Renal pelvis (tissue), 12 donors: Measurements from ENCODE around the gene RRP15. TPM values are rescaled to one million over a fixed set of nuclear protein-coding genes. Genes with fewer than 3 reads are reported as not detected.
A peak's percentile ranks its signal among the peaks of the same experiment; 100 is the strongest.

Source experiments
- DNase-seq: peaks from one replicate; pipeline ENCODE4 v3.0.0-alpha.2; 2013
- long read RNA-seq, 16 experiments: transcript quantifications; one replicate each; lab custom pipeline, GENCODE V29; 2026
- polyA plus RNA-seq, 3 donors: library from polyadenylated mRNA; unstranded; fragments of 120-200 nt; gene quantifications; one replicate each; pipeline ENCODE4 v1.2.1, GENCODE V29; 2013; ENCODE audit not compliant: insufficient read length in 3 of 3

RRP15 gene
- 10 to 100 TPM; 21.9 to 26.2 (median 22.4) TPM for polyA plus RNA-seq
- long read RNA-seq, donor 1, full-length matches to known transcripts = 14 of 20 reads
- long read RNA-seq, donor 1, partial matches to known transcripts = 6 of 20 reads
- long read RNA-seq, donor 1, other reads (novel, unspliced or antisense) = 0 of 20 reads
- long read RNA-seq, donor 2, full-length matches to known transcripts = 14 of 27 reads
- long read RNA-seq, donor 2, partial matches to known transcripts = 13 of 27 reads
- long read RNA-seq, donor 2, other reads (novel, unspliced or antisense) = 0 of 27 reads
- long read RNA-seq, donor 3, full-length matches to known transcripts = 13 of 13 reads
- long read RNA-seq, donor 3, partial matches to known transcripts = 0 of 13 reads
- long read RNA-seq, donor 3, other reads (novel, unspliced or antisense) = 0 of 13 reads
- long read RNA-seq, donor 4, full-length matches to known transcripts = 8 of 19 reads
- long read RNA-seq, donor 4, partial matches to known transcripts = 11 of 19 reads
- long read RNA-seq, donor 4, other reads (novel, unspliced or antisense) = 0 of 19 reads
- long read RNA-seq, donor 5, transcript RRP15-202 (2 exons, 492 nt) = major isoform, 7 of 7 reads
- long read RNA-seq, donor 5, partial matches to known transcripts = 0 of 7 reads
- long read RNA-seq, donor 5, other reads (novel, unspliced or antisense) = 0 of 7 reads
- long read RNA-seq, donor 6, full-length matches to known transcripts = 17 of 32 reads
- long read RNA-seq, donor 6, partial matches to known transcripts = 15 of 32 reads
- long read RNA-seq, donor 6, other reads (novel, unspliced or antisense) = 0 of 32 reads
- long read RNA-seq, donor 7, full-length matches to known transcripts = 21 of 27 reads
- long read RNA-seq, donor 7, partial matches to known transcripts = 6 of 27 reads
- long read RNA-seq, donor 7, other reads (novel, unspliced or antisense) = 0 of 27 reads
- long read RNA-seq, donor 8, full-length matches to known transcripts = 4 of 4 reads
- long read RNA-seq, donor 8, partial matches to known transcripts = 0 of 4 reads
- long read RNA-seq, donor 8, other reads (novel, unspliced or antisense) = 0 of 4 reads
- long read RNA-seq, donor 9, full-length matches to known transcripts = 18 of 25 reads
- long read RNA-seq, donor 9, partial matches to known transcripts = 7 of 25 reads
- long read RNA-seq, donor 9, other reads (novel, unspliced or antisense) = 0 of 25 reads
- long read RNA-seq, donor 10, full-length matches to known transcripts = 19 of 25 reads
- long read RNA-seq, donor 10, partial matches to known transcripts = 6 of 25 reads
- long read RNA-seq, donor 10, other reads (novel, unspliced or antisense) = 0 of 25 reads
- long read RNA-seq, donor 11, full-length matches to known transcripts = 11 of 16 reads
- long read RNA-seq, donor 11, partial matches to known transcripts = 5 of 16 reads
- long read RNA-seq, donor 11, other reads (novel, unspliced or antisense) = 0 of 16 reads
- long read RNA-seq, donor 12, full-length matches to known transcripts = 22 of 36 reads
- long read RNA-seq, donor 12, partial matches to known transcripts = 14 of 36 reads
- long read RNA-seq, donor 12, other reads (novel, unspliced or antisense) = 0 of 36 reads
- long read RNA-seq, donor 13, full-length matches to known transcripts = 9 of 9 reads
- long read RNA-seq, donor 13, partial matches to known transcripts = 0 of 9 reads
- long read RNA-seq, donor 13, other reads (novel, unspliced or antisense) = 0 of 9 reads
- long read RNA-seq, donor 14 = 0 reads
- long read RNA-seq, donor 15, full-length matches to known transcripts = 13 of 29 reads
- long read RNA-seq, donor 15, partial matches to known transcripts = 16 of 29 reads
- long read RNA-seq, donor 15, other reads (novel, unspliced or antisense) = 0 of 29 reads
- long read RNA-seq, donor 16, full-length matches to known transcripts = 19 of 27 reads
- long read RNA-seq, donor 16, partial matches to known transcripts = 8 of 27 reads
- long read RNA-seq, donor 16, other reads (novel, unspliced or antisense) = 0 of 27 reads

GRCh38 chr1:218284917-218285635 is at the start of gene RRP15:
RRP15 (plus strand) TSS chr1:218285293; CDS start chr1:218285317, 24 bp downstream.
- peak; percentile 90 for DNase-seq

DNA sequence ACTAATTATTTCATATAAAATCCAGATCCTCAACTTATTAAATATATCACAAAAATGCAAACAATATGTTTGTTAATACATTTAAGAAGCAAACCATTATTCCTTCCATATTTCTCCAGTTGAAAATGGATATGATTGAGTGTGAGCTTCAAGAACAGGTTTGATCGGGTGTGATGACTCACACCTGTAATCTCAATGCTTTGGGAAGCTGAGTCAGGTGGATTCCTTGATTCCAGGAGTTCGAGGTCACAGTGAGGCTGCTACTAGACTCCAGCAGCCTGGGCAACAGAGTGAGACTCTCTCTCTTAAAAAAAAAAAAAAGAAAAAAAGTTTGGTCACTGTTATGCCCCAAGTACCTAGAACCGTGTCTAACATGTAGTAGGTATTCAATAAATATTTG is 42.9 kb upstream of the RRP15 start:
- DNase-seq = no peak

DNA sequence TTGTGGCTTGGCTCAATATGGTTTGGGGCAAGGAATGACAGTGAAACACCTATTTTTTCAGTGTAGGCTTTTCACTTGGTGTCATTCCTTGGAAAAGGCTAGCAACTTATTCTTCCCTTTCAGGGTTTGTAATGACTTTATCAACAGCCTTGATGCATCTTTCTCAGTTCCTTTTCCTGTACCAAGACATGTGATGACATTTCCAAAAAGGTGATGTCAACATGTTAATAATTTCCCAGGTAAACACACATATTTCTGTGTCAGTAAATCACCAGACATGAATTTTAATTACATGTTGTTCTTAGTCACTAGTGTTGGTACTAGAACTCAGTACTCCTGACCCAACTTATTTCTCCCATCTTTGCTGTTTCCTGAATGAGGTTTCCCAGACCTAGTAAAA is 37.8 kb upstream of the RRP15 start:
- no peak for DNase-seq

DNA sequence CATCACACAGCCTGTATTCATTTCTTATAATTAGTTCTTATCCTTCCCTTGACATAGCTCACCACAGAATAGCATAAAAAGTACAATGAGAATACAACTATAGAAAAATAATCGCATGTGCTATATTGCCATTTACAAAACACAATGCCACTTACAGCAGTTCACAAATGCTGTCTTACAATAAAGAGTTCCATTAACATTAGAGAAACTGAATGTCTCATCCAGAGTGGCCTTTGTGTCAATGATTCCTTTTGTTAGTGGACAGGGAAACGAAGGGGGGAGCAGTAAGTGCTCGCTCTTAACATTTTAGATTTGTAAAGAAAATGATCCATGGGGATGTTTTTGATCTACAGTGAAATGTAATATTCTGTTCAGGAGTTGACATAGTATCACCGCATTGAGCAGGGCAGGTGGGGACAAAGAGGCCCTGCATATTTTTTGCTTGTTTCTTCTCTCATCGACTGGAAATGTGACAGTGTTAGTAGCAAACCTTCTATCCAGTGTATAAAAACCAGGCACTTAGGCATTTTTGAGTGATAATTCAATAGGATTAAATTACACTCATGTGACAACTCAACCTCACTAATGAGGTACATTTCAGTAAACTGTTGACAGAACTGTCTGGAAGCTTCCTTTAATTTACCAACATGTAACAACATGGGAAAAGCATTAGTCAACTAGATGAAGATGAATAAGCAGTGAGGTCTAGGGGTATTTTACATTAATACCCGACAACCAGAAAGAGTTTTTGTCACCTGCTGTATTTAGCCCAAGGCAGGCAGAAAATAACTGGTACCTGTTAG is 35.6 kb upstream of the RRP15 start:
- DNase-seq = no peak

GRCh38 chr1:218250492-218250891 is 34.6 kb upstream of the RRP15 start:
- DNase-seq = no peak

GRCh38 chr1:218254296-218254946 is 30.7 kb upstream of the RRP15 start:
- no peak for DNase-seq

- peak; percentile 5 for DNase-seq
Observed at GRCh38 chr1:218255090-218255489, 30.0 kb upstream of the RRP15 start.

- no peak for DNase-seq
Observed at GRCh38 chr1:218257371-218257770, 27.7 kb upstream of the RRP15 start.

DNA sequence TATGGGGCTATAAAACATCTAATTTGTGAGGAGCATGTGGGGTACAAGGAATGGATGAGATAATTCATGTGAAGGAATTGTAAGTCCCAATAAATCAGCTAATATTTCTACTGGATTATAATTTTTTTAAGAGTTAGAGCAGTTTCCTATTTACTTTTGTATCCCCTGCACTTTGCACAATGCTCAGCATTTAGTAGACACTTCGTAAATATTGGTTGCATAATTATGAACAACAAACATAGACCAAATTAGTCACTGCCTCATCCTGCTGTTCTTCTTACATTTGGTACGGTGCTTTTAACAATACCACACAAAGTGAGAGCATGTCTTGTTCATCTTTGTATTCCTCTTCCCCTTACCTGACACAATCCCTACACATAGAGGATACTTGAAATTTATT is 27.1 kb upstream of the RRP15 start:
- no peak for DNase-seq

- no peak for DNase-seq
Observed at GRCh38 chr1:218259339-218259738, 25.8 kb upstream of the RRP15 start.

GRCh38 chr1:218259800-218260199 is 25.3 kb upstream of the RRP15 start:
- no peak for DNase-seq

GRCh38 chr1:218262259-218262658 is 22.8 kb upstream of the RRP15 start:
- no peak for DNase-seq

DNA sequence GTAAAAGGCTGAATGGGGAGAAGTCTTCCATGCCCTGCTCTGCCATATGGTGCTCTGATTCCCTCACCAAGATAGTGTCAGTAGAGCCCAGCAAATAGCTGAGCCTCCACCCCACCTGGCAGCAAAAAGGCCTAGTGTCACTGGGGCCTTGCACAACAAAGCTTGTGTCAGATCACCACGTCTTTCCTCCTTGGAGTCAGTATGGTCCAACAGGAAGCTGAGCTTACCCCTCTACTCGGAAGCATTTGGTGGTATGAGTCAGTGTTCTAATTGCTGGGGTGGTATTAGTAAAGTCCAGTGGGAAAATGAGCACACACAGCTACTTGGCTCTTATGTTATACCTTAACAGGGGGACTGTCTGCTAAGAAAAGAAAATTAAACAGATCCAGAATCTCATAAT is 18.7 kb upstream of the RRP15 start:
- DNase-seq = no peak

GRCh38 chr1:218272366-218272765 is 12.7 kb upstream of the RRP15 start:
- DNase-seq = no peak

- no peak for DNase-seq
Observed at GRCh38 chr1:218273762-218274479, 11.2 kb upstream of the RRP15 start.

- no peak for DNase-seq
Observed at GRCh38 chr1:218274511-218274910, 10.6 kb upstream of the RRP15 start.

- DNase-seq = no peak
Observed at GRCh38 chr1:218275823-218276222, 9.3 kb upstream of the RRP15 start.

DNA sequence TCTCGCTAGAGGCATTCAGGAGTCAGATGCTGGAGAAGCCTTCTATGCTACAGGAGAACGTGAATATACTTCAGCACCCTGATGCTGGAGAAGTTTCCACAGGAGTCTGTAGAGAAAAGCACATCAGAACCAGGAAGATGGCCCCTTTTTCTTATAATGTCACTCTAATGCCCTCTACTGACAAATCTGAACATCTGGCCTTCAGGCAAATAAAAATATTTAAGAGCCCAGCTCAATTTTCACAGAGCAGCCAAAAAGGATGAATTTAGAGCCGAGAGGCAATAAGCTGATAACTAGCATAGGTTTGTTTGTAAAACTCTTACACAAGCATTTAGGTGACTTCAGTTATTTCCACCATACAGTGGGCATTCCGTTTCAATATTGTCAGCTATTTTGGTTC is 3.8 kb upstream of the RRP15 start:
- no peak for DNase-seq
